Mesodermal cell (in vitro differentiated cells): ENCODE data around the gene IFT43. TPM values are rescaled to one million over a fixed set of nuclear protein-coding genes. Genes with fewer than 3 reads are reported as not detected.

ENCODE experiments used
- H3K27ac ChIP-seq: 2 replicates; pipeline ENCODE4 v1.7.0; 2013; ENCODE audit warnings: mild to moderate bottlenecking, low read depth, low read length, moderate library complexity; ENCODE audit not compliant: severe bottlenecking
- H3K36me3 ChIP-seq: 2 replicates; pipeline ENCODE4 v1.7.1; 2013; ENCODE audit warnings: mild to moderate bottlenecking, low read length, moderate library complexity; ENCODE audit not compliant: control insufficient read depth, insufficient read depth
- H3K4me1 ChIP-seq: one replicate; pipeline ENCODE4 v1.7.1; 2013; ENCODE audit warnings: mild to moderate bottlenecking, low read length; ENCODE audit not compliant: insufficient read depth, control insufficient read depth, poor library complexity, severe bottlenecking
- H3K4me3 ChIP-seq: 2 replicates; pipeline ENCODE4 v1.7.0; 2013; ENCODE audit warnings: low read length, control low read depth, mild to moderate bottlenecking; ENCODE audit not compliant: insufficient read depth, poor library complexity, severe bottlenecking; ENCODE audit errors: extremely low read depth
- H3K9me3 ChIP-seq: 2 replicates; pipeline ENCODE4 v1.7.1; 2013; ENCODE audit warnings: mild to moderate bottlenecking, low read length, moderate library complexity; ENCODE audit not compliant: control insufficient read depth
- WGBS, 2 experiments: methylation state at CpG; one replicate each; pipeline ENCODE4 v1.1.5; 2013; ENCODE audit warnings: missing lambda C conversion rate in 2 of 2; ENCODE audit not compliant: insufficient coverage in 2 of 2; 5-methylcytosine and 5-hydroxymethylcytosine counted together
- polyA plus RNA-seq, 2 experiments: library from polyadenylated mRNA; stranded (reverse); fragments of 50-300 nt; gene quantifications; one replicate each; pipeline ENCODE4 v1.2.3, GENCODE V29; 2013

Gene IFT43
- polyA plus RNA-seq (2013, experiment 1 of 2): 39.2 TPM
- polyA plus RNA-seq (2013, experiment 2 of 2): 39.2 TPM

DNA sequence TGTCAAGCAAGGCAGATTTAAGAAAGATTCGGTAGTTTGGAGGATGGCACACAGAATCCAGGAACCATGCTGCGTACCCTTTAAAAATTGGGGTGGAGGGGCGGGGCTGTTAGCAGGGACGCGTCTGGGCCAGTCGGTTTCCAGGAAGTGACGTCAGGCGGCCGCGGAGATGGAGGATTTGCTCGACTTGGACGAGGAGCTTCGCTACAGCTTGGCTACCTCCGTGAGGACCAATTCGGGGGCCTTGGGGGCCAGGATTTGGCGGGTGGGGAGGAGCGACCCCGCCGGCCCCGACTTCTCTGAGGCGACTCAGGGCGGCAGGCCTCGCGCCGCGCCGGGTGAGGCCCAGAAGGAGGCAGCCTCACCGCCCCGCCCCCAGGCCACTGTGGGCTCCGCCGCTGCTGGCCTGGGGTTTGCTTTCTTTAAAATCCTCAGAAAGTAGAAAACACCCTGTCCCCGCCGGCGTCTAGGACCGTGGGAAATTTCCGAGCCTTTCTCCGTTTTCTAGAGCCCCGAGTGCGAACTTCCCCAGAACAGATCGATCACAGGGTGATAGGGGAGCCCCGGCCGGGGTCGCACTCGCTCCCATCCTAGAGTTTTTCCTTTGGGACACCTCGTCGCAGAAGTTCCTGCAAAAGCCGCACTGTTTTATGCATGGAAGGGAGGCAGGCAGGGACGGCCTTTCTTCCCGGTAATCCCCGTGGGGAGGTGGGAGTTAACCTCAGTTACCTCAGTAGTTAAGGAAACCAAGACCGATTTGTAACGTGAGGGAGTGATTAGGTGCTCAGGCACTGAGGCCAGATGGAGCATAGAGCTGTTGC is at the start of gene IFT43:
Gene IFT43, plus strand, starts transcription at position 146 of the 821 bp plus-strand sequence. Its CDS starts 24 bp downstream, at position 170.
- Histone ChIP-seq H3K4me1 (peaks cover 12% of the 10 kb centered on the region), H3K9me3 (no peaks in the 10 kb centered on the region), H3K27ac (peak within 1 kb of the TSS; percentile 74), H3K36me3 (peaks cover 17% of the 10 kb centered on the region), H3K4me3 (peak within 1 kb of the TSS; percentile 77)
- 0 to 1% methylated on average over 38 to 42 of the region's 52 CpGs for WGBS, 2 experiments

DNA sequence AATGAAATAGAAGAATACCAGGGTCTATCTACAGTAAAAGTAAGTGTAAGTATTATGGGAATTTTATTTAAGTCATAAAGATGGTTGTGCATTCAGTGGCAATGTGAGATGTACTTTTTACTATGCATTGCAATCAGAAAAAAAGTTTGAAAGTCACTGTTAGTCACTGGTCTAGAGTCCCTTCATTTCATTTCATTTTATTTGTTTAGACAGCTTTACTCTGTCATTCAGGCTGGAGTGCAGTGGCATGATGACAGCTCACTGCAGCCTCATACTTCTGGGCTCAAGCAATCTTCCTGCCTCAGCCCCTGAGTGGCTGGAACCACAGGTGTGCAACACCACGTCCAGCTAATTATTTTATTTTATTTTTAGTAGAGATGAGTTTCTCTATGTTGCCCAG is 46.4 kb upstream of the IFT43 start:
- Histone ChIP-seq H3K36me3 (peaks cover 8% of the 10 kb centered on the region), H3K9me3 (no peaks in the 10 kb centered on the region), H3K4me3 (no peak overlapping the region), H3K4me1 (no peaks in the 10 kb centered on the region), H3K27ac (no peak overlapping the region)
- WGBS, 2 experiments: no CpG with 5 or more reads among the region's 1 CpG

GRCh38 chr14:75941030-75941429 is 44.5 kb upstream of the IFT43 start:
- H3K27ac ChIP-seq: no peak overlapping the region
- no peak overlapping the region for H3K4me3 ChIP-seq
- H3K36me3 ChIP-seq: peaks cover 12% of the 10 kb centered on the region
- no peaks in the 10 kb centered on the region for H3K4me1 ChIP-seq
- WGBS, 2 experiments: 91 to 100% methylated on average over 1 to 4 of the region's 4 CpGs
- H3K9me3 ChIP-seq: no peaks in the 10 kb centered on the region

DNA sequence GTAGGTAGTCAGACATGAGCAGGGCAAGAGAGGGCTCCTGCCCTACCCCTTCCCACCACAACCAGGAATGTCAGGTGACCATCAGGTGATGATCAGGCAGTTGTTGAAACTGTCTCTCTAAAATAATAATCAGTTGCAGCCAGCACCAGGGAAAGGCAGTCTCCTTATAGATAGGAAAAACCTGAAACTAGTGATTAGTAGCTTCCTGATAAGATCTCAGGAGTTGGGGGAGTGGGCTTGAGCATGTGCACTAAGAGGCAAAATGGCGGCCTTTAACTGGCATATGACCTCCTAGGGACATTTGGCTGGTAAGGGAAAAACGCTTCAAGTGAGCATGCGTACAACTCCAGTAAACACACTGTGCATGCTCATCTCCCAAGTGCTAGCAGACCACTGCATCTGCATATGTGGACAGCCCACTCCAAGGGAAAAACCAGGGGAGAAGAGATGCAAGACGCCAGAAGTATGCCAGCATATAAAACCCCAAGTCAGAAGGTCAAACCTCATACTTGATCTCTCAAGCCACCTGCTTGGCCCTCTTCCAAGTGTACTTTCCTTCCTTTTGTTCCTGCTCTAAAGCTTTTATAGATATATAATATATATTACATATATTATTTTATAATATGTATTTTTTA is 40.8 kb upstream of the IFT43 start:
- Histone ChIP-seq H3K4me1 (no peaks in the 10 kb centered on the region), H3K36me3 (peaks cover 12% of the 10 kb centered on the region), H3K4me3 (no peak overlapping the region), H3K27ac (no peak overlapping the region), H3K9me3 (no peaks in the 10 kb centered on the region)
- WGBS, 2 experiments: 94% methylated on average over 2 of the region's 4 CpGs; no CpG with 5 or more reads in 1 of the 2 experiments

DNA sequence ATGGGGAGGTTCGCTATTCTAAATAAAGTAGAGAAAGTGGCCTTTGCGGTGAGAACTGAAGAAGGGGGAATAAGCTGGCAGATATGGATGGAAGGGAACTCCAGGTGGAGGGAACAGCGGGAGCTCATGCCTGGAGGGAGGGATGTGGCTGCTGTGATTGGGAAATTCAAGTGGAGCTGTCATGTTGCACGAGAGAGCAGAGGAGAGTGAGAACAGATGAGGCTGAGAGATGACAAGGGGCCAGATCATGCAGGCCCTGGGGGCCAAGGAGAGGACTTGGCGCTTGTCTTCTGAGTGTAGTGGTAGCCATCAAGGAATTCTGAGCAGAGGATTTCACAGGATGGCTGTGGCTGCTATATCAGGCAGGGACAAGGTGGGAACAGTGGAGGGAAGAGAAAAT is 38.8 kb upstream of the IFT43 start:
- Histone ChIP-seq H3K36me3 (peaks cover 12% of the 10 kb centered on the region), H3K27ac (no peak overlapping the region), H3K4me1 (no peaks in the 10 kb centered on the region), H3K9me3 (no peaks in the 10 kb centered on the region), H3K4me3 (no peak overlapping the region)
- WGBS, 2 experiments: 75 to 79% methylated on average over 4 to 5 of the region's 5 CpGs

DNA sequence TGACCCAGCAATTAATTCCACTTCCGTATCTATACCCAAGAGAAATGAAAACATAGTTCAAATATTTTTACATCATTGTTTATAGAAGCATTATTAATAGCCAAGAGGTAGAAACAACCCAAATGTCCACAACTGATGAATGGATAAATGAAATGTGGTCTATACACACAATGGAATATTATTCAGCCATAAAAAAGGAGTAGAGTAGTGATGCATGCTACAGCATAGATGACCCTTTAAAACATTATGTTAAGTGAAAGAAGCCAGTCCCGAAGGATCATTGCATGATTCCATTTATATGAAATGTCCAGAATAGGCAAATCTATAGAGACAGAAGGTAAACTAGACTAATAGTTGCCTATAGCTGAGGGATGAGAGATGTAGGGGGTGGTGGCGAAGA is 33.1 kb upstream of the IFT43 start:
- no peaks in the 10 kb centered on the region for H3K4me1 ChIP-seq
- peaks cover 11% of the 10 kb centered on the region for H3K36me3 ChIP-seq
- H3K9me3 ChIP-seq: no peaks in the 10 kb centered on the region
- 83 to 100% methylated on average over 1 of the region's 3 CpGs for WGBS, 2 experiments
- H3K4me3 ChIP-seq: no peak overlapping the region
- H3K27ac ChIP-seq: no peak overlapping the region

DNA sequence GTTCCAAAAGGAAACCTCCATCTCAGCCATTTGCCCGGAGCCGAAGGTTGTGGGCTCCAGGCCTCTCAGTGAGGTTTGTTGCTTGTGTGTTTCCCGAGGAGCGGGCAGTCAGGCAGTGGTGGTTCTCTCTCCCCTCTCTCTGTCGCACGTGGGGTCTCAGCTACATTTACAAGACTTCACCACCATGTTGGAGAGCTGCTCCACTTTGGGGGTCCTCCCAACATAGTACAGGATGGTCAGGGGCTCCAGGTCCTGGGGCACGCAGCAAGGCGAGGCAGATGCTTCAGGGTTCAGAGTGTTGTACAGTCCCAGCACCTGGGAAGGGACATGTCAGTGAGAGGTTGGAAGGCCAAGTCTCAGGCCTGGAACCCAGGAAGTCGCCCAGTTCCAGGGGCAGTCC is 26.5 kb upstream of the IFT43 start:
- WGBS, 2 experiments: 98 to 100% methylated on average over 3 to 5 of the region's 9 CpGs

GRCh38 chr14:75960231-75960630 is 25.3 kb upstream of the IFT43 start:
- no peak overlapping the region for H3K4me3 ChIP-seq
- 95 to 100% methylated on average over 3 to 6 of the region's 6 CpGs for WGBS, 2 experiments
- H3K36me3 ChIP-seq: peaks cover 9% of the 10 kb centered on the region
- H3K27ac ChIP-seq: no peak overlapping the region
- no peaks in the 10 kb centered on the region for H3K9me3 ChIP-seq
- H3K4me1 ChIP-seq: no peaks in the 10 kb centered on the region

More for the DNA sequence above, 26.5 kb upstream of the IFT43 start:
- Histone ChIP-seq H3K9me3 (no peaks in the 10 kb centered on the region), H3K4me1 (no peaks in the 10 kb centered on the region), H3K27ac (no peak overlapping the region), H3K4me3 (no peak overlapping the region), H3K36me3 (peaks cover 14% of the 10 kb centered on the region)

- 100% methylated on average over 2 of the region's 3 CpGs; no CpG with 5 or more reads in 1 of the 2 experiments for WGBS, 2 experiments
- H3K4me1 ChIP-seq: no peaks in the 10 kb centered on the region
- H3K9me3 ChIP-seq: no peaks in the 10 kb centered on the region
- no peak overlapping the region for H3K4me3 ChIP-seq
- no peak overlapping the region for H3K27ac ChIP-seq
- peaks cover 8% of the 10 kb centered on the region for H3K36me3 ChIP-seq
Observed at GRCh38 chr14:75961662-75962061, 23.9 kb upstream of the IFT43 start.

- no peaks in the 10 kb centered on the region for H3K9me3 ChIP-seq
- no peak overlapping the region for H3K27ac ChIP-seq
- no peaks in the 10 kb centered on the region for H3K36me3 ChIP-seq
- H3K4me1 ChIP-seq: no peaks in the 10 kb centered on the region
- WGBS, 2 experiments: 93 to 100% methylated on average over 3 of the region's 3 CpGs
- H3K4me3 ChIP-seq: no peak overlapping the region
Observed at GRCh38 chr14:75967866-75968265, 17.7 kb upstream of the IFT43 start.

DNA sequence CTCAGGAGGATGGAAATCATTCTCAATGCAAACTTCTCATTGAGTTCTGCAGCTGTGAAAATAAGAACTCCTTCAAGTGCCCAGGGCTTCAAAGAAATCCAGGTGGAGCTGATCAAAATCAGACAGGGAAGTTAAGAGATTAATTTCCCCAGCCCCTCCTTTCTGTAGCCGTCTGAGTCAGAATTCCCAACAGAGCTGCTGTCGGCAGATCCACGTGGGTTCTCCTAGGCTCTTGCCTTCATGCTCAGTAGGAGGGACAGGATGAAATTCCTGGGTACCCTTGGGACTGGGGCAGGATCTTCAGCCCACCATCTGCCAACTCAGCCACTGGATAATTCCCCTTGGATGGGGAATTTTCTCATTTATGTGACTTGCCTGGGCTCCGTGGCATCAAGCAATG is 17.1 kb upstream of the IFT43 start:
- H3K4me3 ChIP-seq: no peak overlapping the region
- 80 to 100% methylated on average over 1 to 3 of the region's 4 CpGs for WGBS, 2 experiments

More for the DNA sequence above, 17.1 kb upstream of the IFT43 start:
- Histone ChIP-seq H3K27ac (no peak overlapping the region), H3K4me1 (no peaks in the 10 kb centered on the region), H3K36me3 (no peaks in the 10 kb centered on the region), H3K9me3 (no peaks in the 10 kb centered on the region)
